HG02678 (cell line): ENCODE measurements around the gene STK11.

Source experiments
- ATAC-seq: cut with Tn5 transposase; IDR thresholded peaks from one replicate; pipeline ENCODE4 v1.9.1; 2021; ENCODE audit warnings: mild to moderate bottlenecking, moderate library complexity; ENCODE audit not compliant: unreplicated experiment

The STK11 gene

DNA sequence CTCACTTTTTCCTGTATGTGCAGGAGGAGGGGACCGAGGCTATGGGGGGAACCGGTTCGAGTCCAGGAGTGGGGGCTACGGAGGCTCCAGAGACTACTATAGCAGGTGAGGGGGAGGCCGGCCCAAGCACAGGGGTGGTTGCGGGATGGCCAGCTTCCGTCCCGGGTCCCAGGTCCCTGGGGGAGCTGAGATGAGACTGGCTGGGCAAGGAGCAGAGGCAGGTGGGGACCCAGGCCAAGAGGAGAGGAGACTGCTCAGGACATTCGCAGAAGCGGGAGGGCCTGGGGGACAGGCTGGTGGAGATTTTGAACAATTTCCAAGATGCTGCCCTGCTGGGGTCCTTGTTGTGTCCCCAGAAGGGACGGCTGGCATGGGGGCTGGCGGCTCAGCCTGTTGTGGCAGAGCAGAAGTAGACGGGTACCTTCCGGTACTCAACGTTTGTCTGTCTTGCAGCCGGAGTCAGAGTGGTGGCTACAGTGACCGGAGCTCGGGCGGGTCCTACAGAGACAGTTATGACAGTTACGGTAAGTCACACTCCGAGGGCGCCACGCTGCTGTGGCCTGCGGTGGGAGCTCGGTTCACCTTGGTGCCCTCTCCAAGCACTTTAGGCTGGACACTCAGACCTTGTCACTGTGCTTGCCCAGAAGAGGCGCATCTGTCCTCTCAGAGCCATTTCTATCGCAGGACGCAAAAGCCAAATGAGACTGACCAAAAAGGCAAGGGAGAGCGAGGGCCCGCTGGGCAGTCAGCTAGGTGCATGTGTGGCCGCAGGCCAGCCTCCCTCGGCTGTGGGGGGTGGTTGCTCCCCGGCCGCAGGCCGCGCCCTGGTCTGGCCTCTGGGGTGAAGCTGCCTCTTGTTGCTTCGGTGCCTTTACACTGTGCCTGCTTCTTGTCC, 66.2 kb downstream of the STK11 start:
- no peak for ATAC-seq

DNA sequence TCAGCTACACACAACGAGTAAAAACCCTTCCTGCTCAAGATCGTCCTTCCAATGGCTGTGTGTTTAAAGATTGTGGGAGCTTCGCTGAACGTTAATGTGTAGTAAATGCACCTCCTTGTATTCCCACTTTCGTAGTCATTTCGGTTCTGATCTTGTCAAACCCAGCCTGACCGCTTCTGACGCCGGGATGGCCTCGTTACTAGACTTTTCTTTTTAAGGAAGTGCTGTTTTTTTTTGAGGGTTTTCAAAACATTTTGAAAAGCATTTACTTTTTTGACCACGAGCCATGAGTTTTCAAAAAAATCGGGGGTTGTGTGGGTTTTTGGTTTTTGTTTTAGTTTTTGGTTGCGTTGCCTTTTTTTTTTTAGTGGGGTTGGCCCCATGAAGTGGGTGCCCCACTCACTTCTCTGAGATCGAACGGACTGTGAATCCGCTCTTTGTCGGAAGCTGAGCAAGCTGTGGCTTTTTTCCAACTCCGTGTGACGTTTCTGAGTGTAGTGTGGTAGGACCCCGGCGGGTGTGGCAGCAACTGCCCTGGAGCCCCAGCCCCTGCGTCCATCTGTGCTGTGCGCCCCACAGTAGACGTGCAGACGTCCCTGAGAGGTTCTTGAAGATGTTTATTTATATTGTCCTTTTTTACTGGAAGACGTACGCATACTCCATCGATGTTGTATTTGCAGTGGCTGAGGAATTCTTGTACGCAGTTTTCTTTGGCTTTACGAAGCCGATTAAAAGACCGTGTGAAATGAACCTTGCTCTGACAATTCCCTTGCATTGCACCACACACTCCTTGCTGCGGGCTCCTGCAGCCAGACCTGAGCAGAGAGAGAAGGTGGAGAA, 67.1 kb downstream of the STK11 start:
- no peak for ATAC-seq

DNA sequence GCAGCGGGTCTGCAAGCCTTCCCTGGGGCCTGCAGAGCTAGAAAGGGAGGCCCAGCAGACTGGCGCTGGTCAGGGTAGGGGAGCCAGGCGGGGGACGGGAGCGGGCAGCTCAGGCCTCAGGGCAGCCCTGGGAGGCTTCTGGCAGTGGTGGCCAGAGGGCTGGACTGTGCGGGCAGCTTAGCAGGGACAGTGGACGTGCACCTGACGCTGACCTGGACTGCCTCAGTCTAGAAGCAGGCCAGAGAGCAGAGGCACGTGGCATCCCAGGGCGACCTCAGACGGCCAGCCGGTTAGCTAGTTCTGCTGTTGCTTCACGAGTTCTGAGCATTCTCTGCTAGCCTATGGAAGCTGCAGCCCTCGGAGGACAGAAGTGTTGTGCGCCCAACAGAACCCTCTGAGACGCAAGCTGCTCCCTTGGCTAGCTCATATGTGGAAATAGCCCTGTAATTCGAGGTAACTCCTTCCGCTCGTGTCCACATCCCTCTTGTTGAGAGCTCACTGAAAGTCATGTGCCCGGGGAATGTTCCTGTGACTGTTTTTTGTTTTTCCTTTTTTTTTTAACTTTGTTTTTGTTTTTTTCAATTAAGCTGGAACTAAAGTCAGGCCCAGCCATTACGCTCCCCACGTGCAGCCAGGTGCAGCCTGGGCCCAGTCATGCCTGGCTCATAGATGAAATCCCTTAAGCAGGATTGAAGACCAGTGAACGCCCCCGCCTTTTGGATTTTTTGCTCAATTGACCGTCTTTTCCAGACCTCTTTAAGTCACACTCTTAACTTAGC, 67.9 kb downstream of the STK11 start:
- no peak for ATAC-seq

DNA sequence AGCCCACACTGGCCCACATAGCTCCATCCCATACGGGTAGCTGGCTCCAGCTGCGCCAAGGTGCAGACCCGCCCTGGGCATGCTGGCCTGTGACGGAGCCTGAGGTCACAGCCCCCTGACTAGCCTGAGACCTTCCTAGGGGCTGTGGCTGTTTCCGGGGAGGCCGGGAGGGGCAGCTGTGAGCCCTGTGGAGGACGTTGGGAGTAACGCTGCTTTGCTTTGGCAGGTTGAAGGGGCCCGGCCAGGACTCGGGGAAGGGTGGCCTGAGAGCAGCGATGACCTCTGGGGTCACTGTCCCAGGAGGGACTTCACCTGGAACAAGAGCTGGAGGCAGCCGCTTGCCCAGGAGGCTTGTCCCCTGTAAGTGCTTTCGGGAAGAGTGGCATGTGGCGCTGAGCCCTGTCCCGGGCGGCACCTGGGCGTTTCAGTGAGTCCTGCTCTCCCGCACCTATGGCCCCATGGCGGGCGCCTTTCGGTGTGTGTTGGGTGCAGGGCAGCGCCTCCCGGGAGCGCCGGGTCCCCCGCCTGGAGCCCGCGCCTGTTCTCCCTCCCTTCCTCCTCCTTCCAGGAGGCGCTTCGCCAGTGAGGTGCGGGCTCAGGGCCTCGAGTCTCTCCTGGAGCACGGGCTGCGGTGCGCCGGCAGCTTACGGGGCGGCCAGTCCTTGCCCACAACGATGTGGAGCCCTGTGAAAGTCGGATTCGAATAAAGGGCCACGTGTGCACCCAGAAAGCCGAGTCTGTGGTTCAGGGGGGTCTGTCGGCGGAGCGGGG, 68.7 kb downstream of the STK11 start:
- ATAC-seq, result no peak

DNA sequence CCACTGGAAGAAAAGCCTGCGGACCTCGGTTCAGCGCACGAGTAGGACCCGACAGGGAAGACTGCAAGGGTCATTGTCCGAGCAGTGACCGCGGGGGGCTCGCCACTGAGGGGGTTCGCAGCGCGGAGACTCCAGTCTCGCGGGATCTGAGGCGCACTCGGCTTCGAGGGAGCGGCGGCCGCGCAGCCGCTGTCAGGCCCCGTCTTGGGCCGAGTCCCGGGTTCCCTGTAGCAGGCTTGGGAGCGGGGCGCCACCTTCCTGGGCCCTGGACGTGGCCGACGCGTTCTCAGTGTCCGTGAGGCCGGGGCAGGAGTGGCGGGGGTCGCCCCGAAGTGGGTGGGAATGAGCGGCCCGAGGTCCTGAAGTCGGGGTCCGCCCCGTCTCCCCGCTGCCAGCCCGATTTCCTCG, 69.3 kb downstream of the STK11 start:
- no peak for ATAC-seq

DNA sequence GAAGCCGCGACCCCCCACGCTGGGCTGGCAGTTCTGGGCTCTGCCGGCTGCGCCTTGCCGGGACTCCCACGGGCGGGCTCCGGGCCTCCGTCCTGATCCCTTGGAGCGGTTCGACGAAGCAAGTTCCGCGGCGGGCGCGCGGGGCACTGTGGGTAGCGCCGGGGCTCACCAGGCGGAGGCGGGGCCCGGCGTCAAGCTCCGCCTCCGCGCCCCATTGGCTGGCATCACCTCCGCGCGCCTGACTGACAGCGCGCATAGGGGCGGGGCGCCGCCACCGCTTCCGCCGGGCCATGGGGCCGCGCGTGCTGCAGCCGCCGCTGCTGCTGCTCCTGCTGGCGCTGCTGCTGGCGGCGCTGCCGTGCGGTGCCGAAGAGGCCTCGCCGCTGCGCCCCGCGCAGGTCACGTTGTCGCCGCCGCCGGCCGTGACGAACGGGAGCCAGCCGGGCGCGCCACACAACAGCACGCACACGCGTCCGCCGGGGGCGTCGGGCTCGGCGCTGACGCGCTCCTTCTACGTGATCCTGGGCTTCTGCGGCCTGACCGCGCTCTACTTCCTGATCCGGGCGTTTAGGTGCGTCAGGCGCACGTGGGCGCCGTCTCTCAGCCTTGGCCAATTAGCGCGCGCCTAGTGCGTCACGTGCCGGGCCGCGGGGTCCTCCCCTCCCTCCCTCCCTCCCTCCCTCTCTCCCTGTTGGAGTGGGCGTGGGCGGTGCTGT, 69.8 kb downstream of the STK11 start, which contains the start of gene FAM174C:
Gene FAM174C, plus strand, starts transcription at position 271 of the 716 bp plus-strand sequence. Its CDS starts 20 bp downstream, at position 291.
- peak; percentile 78 for ATAC-seq

DNA sequence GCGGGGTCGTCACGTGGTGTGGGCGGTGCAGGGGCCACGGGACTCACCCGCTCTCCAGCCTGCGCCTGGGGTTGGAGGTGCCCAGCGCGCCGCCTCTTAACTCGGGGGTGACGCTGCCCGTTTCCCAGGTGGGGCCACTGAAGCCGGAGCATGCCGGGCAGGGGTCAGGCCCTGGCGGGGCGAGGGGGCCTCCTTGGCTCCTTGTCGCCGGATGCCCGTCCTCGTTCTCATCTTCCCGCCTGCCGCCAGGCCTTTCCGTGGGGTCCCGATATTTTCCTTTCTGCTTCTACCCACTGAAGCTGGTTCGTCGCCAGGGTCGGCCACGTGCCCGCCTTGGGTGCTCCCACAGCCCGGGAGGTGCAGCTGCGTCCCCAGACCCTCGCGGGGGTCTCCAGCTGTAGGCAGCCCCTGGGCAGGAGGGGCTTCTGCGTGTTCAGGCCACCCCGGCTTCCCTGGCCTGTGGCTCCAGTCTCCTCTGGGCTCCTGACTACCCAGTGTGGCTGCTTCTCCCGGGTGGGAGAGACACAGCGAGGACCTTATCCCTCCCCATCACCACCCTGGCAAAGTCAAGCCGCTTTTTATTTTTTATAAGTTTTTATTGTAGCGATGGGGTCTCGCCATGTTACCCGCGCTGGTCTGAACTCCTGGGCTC, 70.5 kb downstream of the STK11 start:
- no peak for ATAC-seq

DNA sequence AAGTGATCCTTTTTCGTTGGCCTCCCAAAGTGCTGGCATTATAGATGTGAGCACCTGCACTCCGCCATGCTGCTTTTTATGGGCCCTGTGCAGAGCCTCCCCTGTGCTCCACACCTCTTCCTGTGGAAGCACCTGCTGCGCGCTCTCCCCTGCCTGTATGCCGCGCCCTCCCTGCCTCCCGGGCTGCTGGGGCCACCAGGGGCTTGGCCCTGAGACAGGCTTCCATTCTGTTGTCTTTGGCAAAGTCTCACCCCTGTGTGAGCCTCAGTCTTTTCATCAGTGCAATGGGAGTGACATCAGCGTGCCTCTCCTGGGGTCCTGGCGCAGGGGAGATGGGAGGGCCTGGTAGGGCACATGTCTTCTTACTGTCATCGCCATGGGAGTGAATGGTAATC, 71.0 kb downstream of the STK11 start:
- no peak for ATAC-seq

DNA sequence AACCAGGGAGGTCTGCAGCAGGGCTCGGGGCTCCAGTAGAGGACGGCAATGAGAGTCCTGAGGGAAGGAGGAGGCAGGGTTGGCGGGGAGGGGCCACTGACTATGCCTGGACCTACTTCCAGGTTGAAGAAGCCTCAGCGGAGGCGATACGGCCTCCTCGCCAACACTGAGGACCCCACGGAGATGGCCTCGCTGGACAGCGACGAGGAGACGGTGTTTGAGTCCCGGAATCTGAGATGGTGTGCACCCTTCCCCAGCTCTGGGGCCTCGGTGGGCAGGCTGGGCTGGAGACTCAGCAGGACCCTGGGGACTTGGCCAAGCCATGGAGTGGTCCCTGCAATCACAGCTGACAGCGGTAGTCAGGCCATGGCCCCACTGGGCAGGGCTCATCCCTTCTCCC, 71.5 kb downstream of the STK11 start:
- no peak for ATAC-seq
